Measurements from ENCODE around the gene HOXA7. TPM values are rescaled to one million over a fixed set of nuclear protein-coding genes. Genes with fewer than 3 reads are reported as not detected.

The HOXA7 gene
- total RNA-seq, 6 experiments from 2014 or later: 6.2 to 8.2 (median 6.8) TPM

DNA sequence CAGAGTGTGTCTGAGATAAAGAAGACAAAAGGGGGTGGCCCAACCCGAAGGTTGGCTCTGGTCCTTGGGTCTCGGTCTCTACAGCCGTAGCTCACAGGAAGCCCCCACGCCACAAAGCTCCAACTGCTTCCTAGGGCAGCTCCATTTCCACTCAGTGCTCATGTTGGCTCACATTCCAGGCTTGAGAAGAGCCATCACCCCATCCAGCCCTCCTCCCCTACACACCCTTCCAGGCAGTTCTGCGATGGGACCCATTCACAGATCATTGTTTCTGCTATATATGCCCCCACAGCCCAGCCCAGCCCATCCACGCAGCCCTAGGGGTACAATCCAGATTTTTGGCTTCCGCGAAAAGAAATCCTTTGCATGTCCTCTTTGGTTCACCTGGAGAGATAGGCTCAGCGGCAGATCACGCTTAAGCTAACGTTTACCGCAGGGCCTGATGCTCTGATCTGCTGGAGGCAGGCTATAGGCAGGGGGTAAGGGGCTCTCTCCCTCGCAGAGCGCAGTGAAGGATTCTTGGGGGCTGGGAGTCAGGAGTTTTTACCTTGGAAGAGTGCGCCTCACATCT lies 34.8 kb upstream of the HOXA7 start:
- Mint-ChIP-seq H3K27ac (peak overlapping the region; percentile 97), H3K27me3 (ENCODE audit: insufficient read depth) (peaks cover 6% of the 10 kb centered on the region), H3K36me3 (ENCODE audit: low read depth) (peaks cover 42% of the 10 kb centered on the region), H3K4me3 (peak overlapping the region; percentile 93), H3K9me3 (no peaks in the 10 kb centered on the region), H3K4me1 (ENCODE audit: low read depth) (peaks cover 86% of the 10 kb centered on the region)
- no peak for DNase-seq
- TF ChIP-seq CTCF (IDR thresholded peaks at IDR 0.05): no peak

DNA sequence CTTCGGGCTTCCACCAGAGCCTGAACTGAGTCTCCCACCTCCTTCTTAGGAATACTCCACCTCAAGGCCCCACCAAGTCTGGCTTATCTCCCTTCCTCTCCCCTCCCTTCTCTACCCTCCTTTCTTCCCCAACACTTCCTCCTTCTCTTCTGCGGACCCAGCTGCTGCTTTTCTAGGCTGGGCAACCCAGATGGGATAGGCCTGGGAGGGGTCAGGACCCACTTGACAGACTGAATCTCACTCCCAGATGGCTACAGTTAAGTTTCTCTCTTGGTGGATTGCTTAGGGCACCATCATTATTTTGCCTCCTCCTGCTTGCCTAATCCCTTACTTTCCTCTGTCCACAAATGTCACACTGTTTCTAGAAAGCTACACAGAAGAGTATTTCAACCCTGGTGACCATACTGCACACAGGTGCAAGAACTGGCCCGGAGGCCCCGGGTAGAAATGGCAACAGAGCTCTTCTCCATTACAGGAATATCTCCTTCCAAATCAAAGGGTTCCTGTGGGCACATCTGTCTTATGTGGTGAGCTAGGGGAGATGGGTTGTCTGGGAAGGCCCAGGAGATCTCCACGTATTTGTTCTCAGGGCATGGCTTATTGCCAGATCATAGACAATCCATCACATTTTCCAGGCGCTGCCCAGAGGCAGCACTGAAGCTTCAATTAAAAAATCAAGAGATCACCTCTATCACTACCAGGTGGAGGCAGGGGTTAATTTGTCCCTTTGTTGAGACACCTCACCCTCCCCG lies 33.7 kb upstream of the HOXA7 start:
- H3K27me3 Mint-ChIP-seq (ENCODE audit: insufficient read depth): peaks cover 12% of the 10 kb centered on the region
- H3K36me3 Mint-ChIP-seq (ENCODE audit: low read depth): peaks cover 42% of the 10 kb centered on the region
- no peak for TF ChIP-seq CTCF (IDR thresholded peaks at IDR 0.05)
- peak overlapping the region; percentile 93 for H3K4me3 Mint-ChIP-seq
- DNase-seq: no peak
- peak overlapping the region; percentile 97 for H3K27ac Mint-ChIP-seq
- H3K4me1 Mint-ChIP-seq (ENCODE audit: low read depth): peaks cover 81% of the 10 kb centered on the region
- no peaks in the 10 kb centered on the region for H3K9me3 Mint-ChIP-seq

- DNase-seq: peak; percentile 75
- peak overlapping the region; percentile 93 for H3K4me3 Mint-ChIP-seq
These were observed 33.0 kb upstream of the HOXA7 start for GRCh38 chr7:27189295-27189996.

GRCh38 chr7:27188386-27189294 lies 32.2 kb upstream of the HOXA7 start:
- H3K4me1 Mint-ChIP-seq (ENCODE audit: low read depth): peaks cover 66% of the 10 kb centered on the region
- H3K27ac Mint-ChIP-seq: peak overlapping the region; percentile 97
- H3K9me3 Mint-ChIP-seq: no peaks in the 10 kb centered on the region
- H3K36me3 Mint-ChIP-seq (ENCODE audit: low read depth): peaks cover 36% of the 10 kb centered on the region
- no peak; the same call in none of the 2 replicates for TF ChIP-seq CTCF (IDR thresholded peaks at IDR 0.05)
- peaks cover 24% of the 10 kb centered on the region for H3K27me3 Mint-ChIP-seq (ENCODE audit: insufficient read depth)
- DNase-seq: no peak
- H3K4me3 Mint-ChIP-seq: peak overlapping the region; percentile 93

More at GRCh38 chr7:27189295-27189996, 33.0 kb upstream of the HOXA7 start:
- Mint-ChIP-seq H3K27ac (peak overlapping the region; percentile 97), H3K27me3 (ENCODE audit: insufficient read depth) (peaks cover 17% of the 10 kb centered on the region), H3K4me1 (ENCODE audit: low read depth) (peaks cover 74% of the 10 kb centered on the region), H3K9me3 (no peaks in the 10 kb centered on the region), H3K36me3 (ENCODE audit: low read depth) (peaks cover 39% of the 10 kb centered on the region)
- TF ChIP-seq CTCF (IDR thresholded peaks at IDR 0.05): no peak

All from HFFc6 (cell line).